Measurements from ENCODE around the gene OR10J4.
A peak's percentile ranks its signal among the peaks of the same experiment; 100 is the strongest.
"Not testable (repeated sequence)": the region's sequence is repeated elsewhere in the genome, so short reads cannot be mapped to it uniquely, and the experiment has no call there.

Gene OR10J4

GRCh38 chr1:159431904-159432303 is at the start of gene OR10J4:
Gene OR10J4, plus strand, starts transcription at chr1:159432204.
- DNase-seq (ENCODE audit: low read depth) = no peak

DNA sequence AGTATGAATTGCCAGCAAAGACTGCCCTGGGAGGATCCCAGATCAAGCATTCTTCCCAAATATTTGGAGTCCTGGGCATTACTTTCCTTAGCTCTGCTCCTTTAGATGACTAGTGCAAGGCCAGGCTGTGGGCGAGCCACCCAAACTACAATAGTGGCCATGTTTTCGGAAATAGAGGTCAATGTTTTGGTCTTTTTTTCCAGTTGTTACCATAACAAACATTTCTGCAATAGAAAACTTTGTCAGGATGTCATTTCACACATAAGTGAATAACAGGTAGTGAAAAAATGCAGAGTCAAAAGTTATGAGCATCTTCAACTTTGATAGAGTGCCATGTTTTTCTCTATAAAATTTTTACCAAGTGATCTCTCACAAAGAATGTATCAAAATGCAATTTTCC is 25.2 kb upstream of the OR10J4 start:
- DNase-seq (ENCODE audit: low read depth) = no peak

DNA sequence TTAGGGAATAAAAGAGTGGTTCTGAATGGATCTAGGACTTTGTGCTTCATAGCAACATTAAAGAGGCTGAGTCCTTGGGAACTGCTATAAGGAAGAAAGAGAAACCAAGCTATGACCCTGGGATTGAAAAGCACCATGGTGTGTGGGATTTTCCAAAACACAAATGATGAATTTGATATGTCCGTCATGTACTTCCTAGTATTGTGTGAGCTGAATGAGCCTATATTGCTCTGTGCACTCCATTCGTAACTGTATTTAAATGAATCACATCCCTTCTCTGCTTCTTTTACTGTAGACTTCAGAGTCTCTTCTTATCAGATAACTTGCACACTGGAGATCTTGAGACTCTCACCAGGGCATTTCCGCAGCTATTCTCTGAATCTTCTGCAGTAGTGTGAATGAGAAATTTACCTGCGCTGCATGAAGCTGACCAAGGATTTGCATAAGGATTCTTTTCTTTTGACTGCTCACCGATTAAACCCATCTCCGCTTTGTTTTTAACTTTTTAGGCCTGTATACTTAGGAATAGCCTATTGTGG is 23.1 kb upstream of the OR10J4 start:
- DNase-seq (ENCODE audit: low read depth) = no peak

- DNase-seq (ENCODE audit: low read depth) = no peak
Observed at GRCh38 chr1:159421821-159422220, 10.2 kb upstream of the OR10J4 start.

DNA sequence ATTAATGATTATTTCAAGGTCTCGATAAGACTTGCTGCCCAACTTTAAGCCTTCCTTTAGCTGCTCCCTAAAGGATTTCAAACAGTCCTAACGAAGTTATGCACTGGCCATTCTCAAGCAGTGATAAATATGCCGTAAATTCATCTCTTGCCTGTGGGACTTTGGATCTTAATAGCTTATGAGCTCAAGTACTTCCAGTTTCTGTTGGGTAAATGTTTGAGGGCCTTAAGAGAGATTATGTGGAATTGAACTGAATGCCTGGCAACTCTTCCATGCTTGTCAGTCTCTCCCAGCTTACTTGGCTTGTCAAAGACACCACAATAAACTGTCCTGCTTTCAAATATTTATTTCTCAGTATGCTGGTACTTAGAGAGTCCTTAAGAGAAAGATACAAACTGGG is 3.5 kb upstream of the OR10J4 start:
- peak; percentile 9 for DNase-seq (ENCODE audit: low read depth)

DNA sequence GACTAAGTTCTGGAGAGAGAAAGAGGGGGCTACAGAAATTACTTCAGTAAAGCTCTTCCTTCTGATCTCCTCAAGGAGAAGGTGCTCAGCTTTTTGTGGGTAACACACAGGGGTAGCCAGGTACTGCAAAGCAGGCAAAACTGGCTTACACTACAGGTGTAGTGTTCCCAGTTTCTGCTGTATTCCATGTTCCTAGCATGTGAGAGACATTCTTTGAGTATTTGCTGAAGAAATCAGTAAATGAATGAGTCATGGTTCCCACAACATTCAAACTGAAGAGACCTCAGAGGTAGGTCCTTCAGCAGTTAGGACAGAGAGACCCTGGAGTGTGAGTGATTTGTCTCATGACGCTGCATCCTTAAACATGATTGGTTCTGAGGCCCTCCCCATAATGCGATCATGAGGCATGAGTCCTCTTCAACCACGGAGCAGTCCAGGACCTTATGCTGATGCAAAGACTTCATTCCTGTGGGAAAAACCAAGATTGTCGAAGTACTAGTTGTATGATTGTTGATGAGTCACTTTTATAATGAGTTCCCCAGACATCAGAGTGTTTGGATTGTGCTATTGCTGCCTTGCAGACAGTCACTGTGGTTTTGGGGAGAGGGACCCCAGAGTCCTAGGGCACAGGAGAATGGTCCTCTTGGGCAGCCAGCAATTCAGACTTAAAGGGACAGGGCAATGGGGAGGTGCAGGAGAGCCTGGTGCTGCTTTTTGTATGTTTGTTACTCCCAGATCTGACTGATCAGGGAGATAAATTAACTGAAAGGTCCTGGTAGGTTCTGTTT is 2.7 kb upstream of the OR10J4 start:
- DNase-seq (ENCODE audit: low read depth) = peak; percentile 92

- DNase-seq (ENCODE audit: low read depth) = no peak
Observed at GRCh38 chr1:159430985-159431384, 1.0 kb upstream of the OR10J4 start.

DNA sequence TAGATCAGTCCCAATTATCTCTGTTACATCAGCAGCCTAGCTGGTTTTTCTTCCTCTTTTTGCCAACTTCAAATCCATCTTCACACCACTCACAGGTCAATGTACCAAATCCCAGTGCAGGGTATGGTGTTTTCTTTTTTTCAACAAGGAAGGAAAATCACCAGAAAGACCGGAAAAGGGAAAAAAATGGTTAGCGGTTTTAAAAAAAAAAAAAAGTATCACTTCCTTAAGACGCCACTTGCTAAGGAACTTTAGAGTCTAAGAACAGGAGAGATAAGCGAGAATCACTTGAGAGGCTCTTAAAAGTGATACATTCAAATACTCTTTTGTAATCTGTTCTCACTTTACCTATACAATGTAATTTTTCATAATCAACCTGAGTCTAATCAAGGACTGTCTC is 4.5 kb downstream of the OR10J4 start:
- no peak for DNase-seq (ENCODE audit: low read depth)

DNA sequence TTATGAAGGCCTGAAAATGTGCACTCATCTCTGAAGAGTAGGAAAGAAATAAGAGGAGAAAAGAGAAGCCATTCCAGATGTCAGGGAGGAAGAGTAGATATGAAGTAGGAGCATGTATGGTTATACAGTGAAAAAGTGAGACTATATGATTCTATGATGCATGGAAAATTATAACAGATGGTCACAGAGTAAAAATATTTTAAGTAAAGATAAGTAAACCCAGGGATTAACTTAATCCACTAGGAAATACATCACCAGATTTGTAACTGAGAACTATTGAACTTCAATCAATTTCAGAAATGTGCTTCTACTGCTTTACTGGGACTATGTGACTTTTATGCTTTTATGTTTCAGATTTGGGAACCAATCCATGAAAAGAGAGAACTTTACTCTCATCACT is 7.4 kb downstream of the OR10J4 start, which contains the start of gene OR10J1:
TSS of gene OR10J1 (plus strand) at position 301 of the 400 bp plus-strand sequence. CDS start at position 371, 70 bp downstream.
- DNase-seq (ENCODE audit: low read depth) = no peak

DNA sequence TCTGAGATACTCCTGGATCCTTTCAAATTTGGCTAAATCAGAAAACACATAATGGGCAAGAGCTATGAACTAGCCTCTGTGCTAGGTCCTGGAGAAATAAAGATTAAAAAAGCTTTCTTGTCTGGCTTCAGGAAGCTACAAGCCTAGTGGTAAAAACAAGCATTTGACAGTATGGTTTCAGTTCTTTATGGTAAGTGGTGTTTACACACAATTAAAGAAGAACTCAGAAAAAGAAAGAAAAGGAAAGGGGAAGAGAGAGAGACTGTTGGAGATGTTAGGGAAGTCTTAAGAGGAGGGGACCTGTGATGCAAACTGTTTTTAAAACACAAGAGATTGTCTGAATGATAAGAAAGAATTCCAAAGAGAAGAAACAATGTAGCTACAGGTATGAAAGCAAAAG is 9.4 kb downstream of the OR10J4 start:
- no peak for DNase-seq (ENCODE audit: low read depth)

DNA sequence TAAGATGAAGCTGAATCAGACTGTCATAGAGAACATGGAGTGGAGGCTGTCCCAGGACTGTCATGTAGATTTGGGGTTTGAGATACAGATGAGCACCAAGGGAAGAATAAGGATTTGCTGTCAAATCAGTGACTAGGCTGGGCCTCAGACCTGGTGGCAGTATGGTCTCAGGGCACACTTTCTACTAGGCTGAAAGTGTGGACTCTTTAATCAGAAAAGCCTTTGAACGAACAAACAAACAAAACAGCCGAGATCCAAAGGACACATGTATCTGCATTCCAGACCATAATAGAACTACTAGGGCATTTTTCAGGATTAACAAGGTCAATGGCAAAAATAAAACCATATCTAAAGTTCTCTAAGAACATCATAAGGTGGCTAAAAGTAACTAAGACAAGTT is 10.4 kb downstream of the OR10J4 start:
- DNase-seq (ENCODE audit: low read depth) = no peak

DNA sequence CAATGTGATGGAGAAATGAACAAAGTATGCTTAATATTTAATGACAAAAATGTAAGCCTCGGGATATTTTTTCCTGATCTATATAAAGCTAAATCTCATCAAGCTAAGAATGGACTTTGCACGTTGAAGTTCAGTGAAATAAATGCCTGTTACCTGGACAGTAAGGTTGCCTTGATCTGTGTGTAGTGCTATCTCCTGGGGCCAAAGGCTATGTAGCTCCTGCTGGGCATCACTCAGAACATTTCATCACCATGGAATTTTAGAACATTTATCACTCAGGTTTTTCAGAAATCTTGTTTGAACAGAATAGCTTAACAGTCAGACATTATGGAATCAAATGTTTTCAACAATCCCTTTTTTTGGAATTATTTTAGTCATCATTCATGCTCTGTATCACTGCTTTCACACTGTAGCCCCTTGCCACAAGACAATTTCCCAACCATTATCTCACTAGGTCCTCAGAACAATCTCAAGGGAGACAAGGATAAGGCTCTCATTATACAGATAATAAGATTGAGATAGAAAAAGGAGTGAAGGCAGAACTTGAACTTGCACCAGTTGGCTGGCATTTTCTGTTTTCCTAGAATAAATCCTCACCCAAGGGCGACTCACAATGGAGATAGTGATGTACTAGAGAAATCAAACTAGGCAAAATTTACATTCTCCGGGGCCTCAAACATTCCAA is 11.2 kb downstream of the OR10J4 start:
- no peak for DNase-seq (ENCODE audit: low read depth)

DNA sequence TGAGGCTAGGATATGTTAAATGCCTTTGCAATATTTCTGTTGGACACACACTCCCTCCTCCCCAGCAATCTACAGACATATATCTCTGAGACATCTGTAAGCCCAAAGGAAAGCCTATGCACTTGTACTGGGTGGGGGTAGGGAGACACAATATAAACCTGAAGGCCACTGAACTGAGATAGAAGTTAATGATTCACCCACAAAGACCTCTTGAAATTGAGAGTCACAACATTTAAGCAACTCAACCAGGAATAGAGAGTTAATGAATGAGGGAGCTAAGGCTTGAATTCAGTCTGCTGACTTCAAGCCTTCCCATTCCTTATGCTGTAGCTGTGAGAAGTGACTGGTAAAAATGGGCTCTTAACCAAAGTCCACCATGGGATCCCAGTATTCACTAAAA is 12.5 kb downstream of the OR10J4 start:
- DNase-seq (ENCODE audit: low read depth) = no peak

DNA sequence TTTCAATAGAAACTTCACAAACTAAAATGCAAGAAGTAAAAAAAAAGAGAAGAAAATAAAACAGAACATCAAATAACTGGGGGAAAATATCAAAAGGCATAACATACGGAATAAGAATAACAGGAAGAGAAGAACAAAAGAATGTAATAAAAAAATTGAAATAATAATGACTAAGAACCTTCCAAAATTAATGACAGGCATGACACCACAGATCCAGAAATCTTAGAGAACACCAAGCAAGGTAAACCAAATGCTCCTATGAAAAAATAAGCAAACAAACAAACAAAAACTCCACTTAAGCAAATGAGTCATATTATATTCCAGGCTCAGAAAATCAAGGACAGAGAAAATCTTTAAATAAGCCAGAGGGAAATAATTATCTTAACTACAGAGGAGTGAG is 16.2 kb downstream of the OR10J4 start:
- DNase-seq (ENCODE audit: low read depth) = no peak

GRCh38 chr1:159449605-159450004 is 17.6 kb downstream of the OR10J4 start:
- not testable (repeated sequence) for DNase-seq (ENCODE audit: low read depth)

- no peak for DNase-seq (ENCODE audit: low read depth)
Observed at GRCh38 chr1:159459551-159459950, 27.5 kb downstream of the OR10J4 start.

- no peak for DNase-seq (ENCODE audit: low read depth)
Observed at GRCh38 chr1:159465191-159465603, 33.2 kb downstream of the OR10J4 start.

DNA sequence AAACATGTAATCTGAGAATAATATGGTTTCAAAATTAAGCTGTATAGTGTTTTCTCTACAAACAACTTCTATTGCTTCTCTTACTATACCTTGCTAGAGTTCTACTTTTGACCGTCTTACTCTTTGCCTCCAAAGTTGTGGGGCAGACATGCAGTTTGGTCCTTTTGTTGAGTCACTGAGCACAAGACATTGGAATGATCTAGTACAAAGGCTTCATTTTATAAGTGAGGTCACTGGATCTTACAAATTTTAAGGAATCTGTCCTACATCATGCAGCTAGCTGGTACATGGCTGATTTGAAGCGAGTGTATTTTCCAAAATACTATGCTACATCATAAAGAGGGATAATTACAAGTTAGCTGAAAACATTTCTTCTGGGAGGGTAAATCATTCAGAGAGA is 36.3 kb downstream of the OR10J4 start:
- DNase-seq (ENCODE audit: low read depth) = no peak

DNA sequence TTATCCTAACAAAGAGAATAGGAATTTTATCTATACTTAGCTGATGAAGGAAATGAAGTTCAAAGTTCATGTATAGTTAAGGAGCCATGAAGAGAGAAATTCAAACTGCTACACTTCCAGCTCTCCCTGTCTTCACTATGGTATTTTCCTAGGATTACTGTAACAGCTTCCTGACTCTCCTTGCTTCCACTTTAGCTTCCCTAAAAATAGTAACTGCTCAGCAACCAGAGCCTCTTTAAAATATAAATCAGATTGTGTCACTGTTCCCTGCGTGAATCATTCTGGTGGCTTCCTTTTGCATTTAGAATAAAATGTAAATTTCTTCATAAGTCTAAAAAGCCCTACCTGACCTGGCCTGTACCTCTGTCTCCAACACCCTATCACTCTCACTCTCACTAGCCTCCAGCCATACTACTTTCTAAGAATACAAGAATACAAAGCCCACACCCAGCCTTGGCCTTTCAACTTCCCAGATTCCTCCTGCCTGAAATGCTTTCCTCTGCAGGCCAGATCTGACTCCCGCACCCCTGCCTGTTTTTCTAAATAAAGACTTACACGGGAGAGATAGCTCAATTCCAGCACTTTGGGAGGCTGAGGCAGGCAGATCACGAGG is 38.0 kb downstream of the OR10J4 start:
- DNase-seq (ENCODE audit: low read depth) = no peak

DNA sequence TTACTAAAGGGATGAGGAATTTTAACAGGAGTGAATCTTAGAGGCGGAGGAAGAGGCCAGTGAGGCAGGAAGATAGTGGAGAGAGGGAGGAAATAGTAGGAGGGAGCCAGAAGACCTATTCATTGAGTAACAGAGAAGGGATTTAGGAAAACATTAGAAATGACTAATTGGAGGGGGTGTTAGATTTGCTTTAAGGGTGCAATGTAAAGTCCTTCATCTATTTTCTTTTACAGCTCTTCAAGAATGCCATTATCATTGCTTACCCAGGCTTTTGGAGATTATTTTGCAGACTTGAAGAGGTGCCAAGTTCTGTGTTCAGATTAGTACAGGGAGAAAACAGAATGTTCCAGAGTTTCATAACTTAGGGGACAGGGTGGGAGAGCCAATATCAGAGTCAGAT is 41.3 kb downstream of the OR10J4 start:
- DNase-seq (ENCODE audit: low read depth) = no peak

DNA sequence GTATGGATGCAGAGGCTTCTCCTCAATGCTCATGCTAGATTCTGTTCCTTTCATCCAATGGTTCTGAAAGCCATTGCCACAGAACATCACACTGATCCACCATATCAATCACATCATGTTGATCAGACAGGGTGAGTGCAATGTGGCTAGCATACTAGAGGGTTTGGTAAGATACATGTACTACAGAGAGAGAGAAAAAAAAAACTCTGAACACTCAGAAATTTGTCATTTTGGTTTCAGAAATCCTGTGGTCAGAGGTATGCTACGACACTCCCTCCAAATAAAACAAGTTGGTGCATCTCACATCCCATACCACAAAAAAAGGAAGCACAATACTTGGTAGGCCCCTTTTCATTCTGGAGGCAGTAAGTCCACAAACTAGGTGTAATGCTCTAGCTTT is 42.9 kb downstream of the OR10J4 start:
- no peak for DNase-seq (ENCODE audit: low read depth)
